Heart right ventricle (tissue), 16 donors: ENCODE data around the gene AKAP13. TPM values are rescaled to one million over a fixed set of nuclear protein-coding genes. Genes with fewer than 3 reads are reported as not detected.

Experiments used
- ATAC-seq, 8 donors: fragments of 200-7000 bp; cut with Tn5 transposase; one replicate each; pipeline ENCODE4 v1.9.1; 2020; ENCODE audit warnings: mild to moderate bottlenecking in 8 of 8, moderate library complexity in 8 of 8, moderate number of reproducible peaks in 1 of 8
- DNase-seq, 2 donors: peaks; one replicate each; pipeline ENCODE4 v3.0.0-alpha.2; 2020
- H3K27ac ChIP-seq, 10 donors: fragments of 200-600 bp; sonication (generic) in 2 of 10; one replicate each; pipeline versions ENCODE4 v1.5.0 to v1.8.0; 2020 to 2022; ENCODE audit warnings: mild to moderate bottlenecking in 3 of 10
- H3K27me3 ChIP-seq, 7 donors: fragments of 200-600 bp; one replicate each; pipeline ENCODE4 v1.8.0; 2021 to 2022; ENCODE audit warnings: mild to moderate bottlenecking in 2 of 7
- H3K36me3 ChIP-seq, 9 donors: fragments of 200-600 bp; sonication (generic) in 1 of 9; one replicate each; pipeline versions ENCODE4 v1.5.0 to v1.8.0; 2020 to 2022; ENCODE audit warnings: mild to moderate bottlenecking in 2 of 9
- H3K4me1 ChIP-seq, 9 donors: fragments of 200-600 bp; sonication (generic) in 1 of 9; one replicate each; pipeline versions ENCODE4 v1.5.0 to v1.8.0; 2020 to 2022; ENCODE audit warnings: mild to moderate bottlenecking in 4 of 9
- H3K4me3 ChIP-seq, 10 donors: fragments of 200-600 bp; sonication (generic) in 2 of 10; one replicate each; pipeline versions ENCODE4 v1.5.0 to v1.8.0; 2020 to 2022; ENCODE audit warnings: mild to moderate bottlenecking in 7 of 10, moderate library complexity in 2 of 10
- H3K9me3 ChIP-seq, 11 donors: fragments of 200-600 bp in 10 of 11; sonication (generic) in 2 of 11; one replicate each; pipeline versions ENCODE4 v1.5.0 to v1.8.0; 2013 to 2022; ENCODE audit warnings: mild to moderate bottlenecking in 2 of 11, control low read depth in 1 of 11, moderate library complexity in 1 of 11
- WGBS, 2 donors: extraction: QIAGEN DNeasy Blood & Tissue Kit; methylation state at CpG; one replicate each; pipeline ENCODE4 v1.1.7; 2013; ENCODE audit warnings: inconsistent platforms in 1 of 2; 5-methylcytosine and 5-hydroxymethylcytosine counted together
- intact Hi-C, 10 donors: fragments of 100-400 bp; cut with DNase I; formaldehyde crosslinking; loops; one replicate each; pipeline versions ENCODE4 v1.11.1 to v1.14.2; 2022
- polyA plus RNA-seq, 2 donors: library from polyadenylated mRNA; stranded (reverse); fragments of 200-250 nt; gene quantifications; one replicate each; pipeline ENCODE4 v1.2.3, GENCODE V29; 2013
- total RNA-seq, 10 donors: library from RNA; stranded (reverse); fragmentation: NEBNext Ultra II Directional in 3 of 10; extraction: Animal tissue kit (Norgen Biotek cat#: 25700) in 3 of 10; gene quantifications; one replicate each; pipeline versions ENCODE4 v1.2.1 to v1.2.4, GENCODE V29; 2021 to 2023
- TF ChIP-seq, protein P1 (sequence below), 9 donors: fragments of 200-600 bp; sonication (generic) in 2 of 9; IDR thresholded peaks; one replicate each; pipeline versions ENCODE4 v1.5.0 to v1.8.0; 2021 to 2022; ENCODE audit warnings: antibody characterized with exemption in 9 of 9, mild to moderate bottlenecking in 5 of 9, moderate library complexity in 1 of 9
- donor health status: Arrhythmogenic right ventricular cardiomyopathy.
- donor health status: ischemic (EF 13 %, LVEDD 7.1; RV severe dilation, severe dysfunction).
- donor health status: healthy with polysubstance abuse.
- donor health status: DM: no; HTN: yes; CAD: no.
- donor health status: DM: no; HTN: no; CAD: no.
- donor health status: ischemic (EF 25% LVEDD 6.9; RV normal size, moderate dysfunction).
- donor health status: ischemic (EF 25% LVEDD 5.7; RV mildly dilated, moderate dysfunction).
- donor health status: healthy.
- donor health status: DM: yes; HTN: yes; CAD: no.
- donor health status: Ischemic cardiomyopathy.
- donor health status: ischemic (EF 35%, LVEDD 5.7; RV mildly dilated, moderate dysfunction).
- donor health status: nonischemic (EF 11% LVEDD 7.7; RV severe dilation, severe dysfunction).
- donor health status: DM: yes; HTN: yes; CAD: no.
- donor health status: PGD.
- donor health status: ischemic (EF 29% LVEDD 5.4; RV normal size, mild dysfunction).
- donor health status: nonischemic (EF 23%, LVEDD 6.1; RV moderate dilation, normal function).

Gene AKAP13
- total and polyA plus RNA-seq, 12 donors = 89.3 to 645 (median 480) TPM

DNA sequence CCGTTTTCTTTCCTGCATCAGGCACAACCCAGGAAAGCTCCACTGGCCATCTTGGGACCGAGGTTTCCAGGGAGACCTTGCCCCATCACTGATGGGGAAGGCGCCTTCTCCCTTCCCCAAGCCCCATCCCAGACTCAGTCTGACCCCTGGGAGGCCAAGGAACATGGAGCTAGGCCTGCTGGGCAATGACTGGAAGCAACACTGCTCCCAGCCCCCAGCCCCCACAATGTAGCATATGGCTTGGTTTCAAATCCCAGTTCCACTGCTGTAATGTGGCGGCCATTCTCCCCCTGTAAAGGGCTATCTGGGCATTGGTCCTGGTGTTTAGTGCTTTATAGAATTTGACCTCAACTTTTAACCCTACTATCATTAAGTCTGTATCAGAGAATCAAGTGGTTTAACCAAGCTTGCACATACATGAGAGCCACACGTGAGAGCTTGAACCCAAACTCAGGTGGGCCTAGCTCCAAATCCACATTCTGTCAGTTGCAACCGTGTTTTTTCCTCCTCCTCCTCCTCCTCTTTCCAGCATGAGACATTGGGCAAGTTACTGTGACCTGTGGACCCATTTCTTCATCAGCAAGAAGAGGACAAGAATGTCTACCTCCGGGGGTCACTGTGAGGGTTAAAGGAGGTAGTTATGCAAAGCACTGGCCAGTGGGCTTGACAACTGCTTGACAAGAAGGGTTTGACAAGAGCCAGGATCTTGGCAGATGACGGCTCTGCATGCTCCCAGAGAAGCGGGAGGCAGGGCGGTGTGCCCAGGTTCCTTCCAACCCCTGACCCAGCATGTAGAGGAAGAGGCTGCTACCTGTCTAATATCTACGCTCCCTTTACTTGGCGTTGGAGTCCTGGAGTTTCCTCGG lies 376.9 kb downstream of the AKAP13 start:
- DNase-seq (peak; percentile 55 to 57), ATAC-seq (peak in 7 of 8 donors; percentile 8 to 67 (median 41))
- H3K27ac ChIP-seq = peak overlapping the region in 3 of 10 donors; percentile 15 to 52 (median 32)
- H3K9me3 ChIP-seq = no peaks in the 10 kb centered on the region
- WGBS, 2 donors = 61 to 74% methylated on average over 13 of the region's 13 CpGs
- no peak overlapping the region for H3K4me3 ChIP-seq
- peaks cover 11 to 80% (median 39%) of the 10 kb centered on the region in 9 donors for H3K4me1 ChIP-seq
- intact Hi-C loops = loop anchor here in 1 of 10 donors (5.0 kb wide), 1 partner anchor 80 kb away; no protein-coding TSS in a partner anchor
- H3K27me3 ChIP-seq = no peaks in the 10 kb centered on the region
- TF ChIP-seq, protein P1, sequence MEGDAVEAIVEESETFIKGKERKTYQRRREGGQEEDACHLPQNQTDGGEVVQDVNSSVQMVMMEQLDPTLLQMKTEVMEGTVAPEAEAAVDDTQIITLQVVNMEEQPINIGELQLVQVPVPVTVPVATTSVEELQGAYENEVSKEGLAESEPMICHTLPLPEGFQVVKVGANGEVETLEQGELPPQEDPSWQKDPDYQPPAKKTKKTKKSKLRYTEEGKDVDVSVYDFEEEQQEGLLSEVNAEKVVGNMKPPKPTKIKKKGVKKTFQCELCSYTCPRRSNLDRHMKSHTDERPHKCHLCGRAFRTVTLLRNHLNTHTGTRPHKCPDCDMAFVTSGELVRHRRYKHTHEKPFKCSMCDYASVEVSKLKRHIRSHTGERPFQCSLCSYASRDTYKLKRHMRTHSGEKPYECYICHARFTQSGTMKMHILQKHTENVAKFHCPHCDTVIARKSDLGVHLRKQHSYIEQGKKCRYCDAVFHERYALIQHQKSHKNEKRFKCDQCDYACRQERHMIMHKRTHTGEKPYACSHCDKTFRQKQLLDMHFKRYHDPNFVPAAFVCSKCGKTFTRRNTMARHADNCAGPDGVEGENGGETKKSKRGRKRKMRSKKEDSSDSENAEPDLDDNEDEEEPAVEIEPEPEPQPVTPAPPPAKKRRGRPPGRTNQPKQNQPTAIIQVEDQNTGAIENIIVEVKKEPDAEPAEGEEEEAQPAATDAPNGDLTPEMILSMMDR (IDR thresholded peaks at IDR 0.05) = no peak
- H3K36me3 ChIP-seq = peaks cover 0 to 6% (median 0%) of the 10 kb centered on the region in 9 donors

DNA sequence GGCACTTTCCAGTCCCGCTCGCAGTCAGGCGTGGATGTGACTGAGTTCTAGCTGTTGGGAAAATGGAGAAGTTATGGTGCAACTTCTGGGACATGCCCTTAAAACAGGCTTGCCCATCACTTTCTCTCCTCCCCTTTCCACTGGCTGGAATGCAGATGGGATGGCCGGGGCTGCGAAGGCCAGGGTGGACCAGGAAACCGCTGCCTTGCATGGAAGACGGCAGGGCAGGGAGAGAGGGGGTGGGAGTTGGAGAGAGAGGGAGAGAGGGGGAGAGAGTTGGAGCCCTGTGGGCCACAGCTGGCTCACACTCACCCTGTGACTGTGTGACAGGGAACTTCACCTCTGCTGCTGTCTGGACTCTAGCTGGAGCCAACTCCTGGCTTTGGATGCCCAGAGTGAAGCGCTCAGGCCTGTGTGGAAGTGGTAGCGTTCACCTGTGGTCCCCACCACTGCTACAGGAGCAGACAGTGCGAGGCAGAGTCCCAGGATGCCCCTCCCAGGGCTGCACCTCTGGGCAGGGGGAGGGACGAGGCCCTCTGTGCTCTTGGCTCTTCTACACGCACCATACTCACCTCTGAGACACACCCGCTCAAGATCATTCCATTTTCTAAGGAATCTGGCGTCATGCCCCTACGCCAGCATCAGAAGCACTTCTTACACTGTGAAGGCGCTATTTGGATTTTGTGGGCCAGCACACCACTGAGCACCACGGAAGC lies 377.7 kb downstream of the AKAP13 start:
- Histone ChIP-seq H3K4me3 (no peak overlapping the region), H3K4me1 (peaks cover 12 to 82% (median 47%) of the 10 kb centered on the region in 9 donors), H3K36me3 (peaks cover 0 to 6% (median 0%) of the 10 kb centered on the region in 9 donors), H3K27me3 (no peaks in the 10 kb centered on the region), H3K9me3 (no peaks in the 10 kb centered on the region), H3K27ac (peak overlapping the region in 3 of 10 donors; percentile 15 to 52 (median 32))
- DNase-seq (no peak), ATAC-seq (peak in 4 of 8 donors; percentile 1 to 11 (median 4))
- TF ChIP-seq, protein P1 (IDR thresholded peaks at IDR 0.05) = no peak
- intact Hi-C loops = loop anchor here in 1 of 10 donors (5.0 kb wide), 1 partner anchor 79 kb away; no protein-coding TSS in a partner anchor
- 72 to 79% methylated on average over 17 of the region's 17 CpGs for WGBS, 2 donors

DNA sequence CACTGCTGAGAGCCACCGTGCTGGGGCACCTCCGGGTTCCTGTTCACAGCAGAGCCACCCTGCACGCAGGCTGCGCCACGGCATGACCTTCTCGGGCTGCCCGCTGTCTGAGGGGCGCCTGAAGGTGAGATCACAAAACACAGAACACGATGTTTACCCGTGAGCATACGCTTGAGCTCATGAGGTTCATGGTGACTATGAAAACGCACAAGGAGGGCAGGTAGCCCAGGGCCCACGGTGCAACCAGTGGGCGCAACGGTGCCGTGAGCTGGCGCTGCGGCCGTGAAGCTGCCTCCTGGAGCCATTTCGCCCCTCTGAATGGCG lies 378.2 kb downstream of the AKAP13 start:
- Histone ChIP-seq H3K4me3 (no peak overlapping the region), H3K27ac (no peak overlapping the region), H3K4me1 (peaks cover 17 to 87% (median 52%) of the 10 kb centered on the region in 9 donors), H3K36me3 (peaks cover 0 to 6% (median 0%) of the 10 kb centered on the region in 9 donors), H3K9me3 (no peaks in the 10 kb centered on the region), H3K27me3 (no peaks in the 10 kb centered on the region)
- intact Hi-C loops = loop anchor here in 1 of 10 donors (5.0 kb wide), 1 partner anchor 79 kb away; no protein-coding TSS in a partner anchor
- TF ChIP-seq, protein P1 (IDR thresholded peaks at IDR 0.05) = no peak
- ATAC-seq (no peak), DNase-seq (no peak)
- 96 to 97% methylated on average over 21 of the region's 21 CpGs for WGBS, 2 donors

DNA sequence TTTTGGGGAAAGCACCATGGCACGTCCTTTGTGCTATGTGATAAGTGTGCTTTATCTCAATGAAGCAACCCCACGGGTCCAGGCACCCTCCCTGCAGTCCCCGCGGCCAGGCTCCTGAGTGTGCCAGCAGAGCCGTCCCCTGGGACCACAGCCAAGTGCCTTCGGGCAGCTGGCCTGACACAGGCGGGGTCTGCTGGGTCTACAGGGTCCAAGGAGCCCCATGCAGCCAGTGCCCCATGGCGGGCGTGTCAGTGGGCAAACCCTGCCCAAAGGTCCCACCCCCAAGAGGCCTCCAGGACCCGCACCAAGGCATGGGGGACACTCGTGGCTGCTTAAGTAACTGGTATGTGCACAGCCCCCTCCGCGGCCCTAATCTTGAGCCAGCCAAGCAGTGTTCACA lies 379.0 kb downstream of the AKAP13 start:
- Histone ChIP-seq H3K36me3 (peaks cover 0 to 6% (median 0%) of the 10 kb centered on the region in 9 donors), H3K9me3 (no peaks in the 10 kb centered on the region), H3K4me1 (peaks cover 23 to 90% (median 60%) of the 10 kb centered on the region in 9 donors), H3K27ac (no peak overlapping the region), H3K4me3 (no peak overlapping the region), H3K27me3 (no peaks in the 10 kb centered on the region)
- ATAC-seq = peak; percentile 9 to 59 (median 34)
- TF ChIP-seq, protein P1 (IDR thresholded peaks at IDR 0.05) = no peak
- peak; percentile 52 to 70 for DNase-seq
- intact Hi-C loops = loop anchor here in 1 of 10 donors (5.0 kb wide), 1 partner anchor 78 kb away; no protein-coding TSS in a partner anchor
- WGBS, 2 donors = 42 to 59% methylated on average over 13 of the region's 13 CpGs
